ENCODE results near the gene PRRC2B. TPM values are rescaled to one million over a fixed set of nuclear protein-coding genes. Genes with fewer than 3 reads are reported as not detected.

The PRRC2B gene
- polyA plus RNA-seq, 3 donors = 163 to 247 (median 183) TPM

DNA sequence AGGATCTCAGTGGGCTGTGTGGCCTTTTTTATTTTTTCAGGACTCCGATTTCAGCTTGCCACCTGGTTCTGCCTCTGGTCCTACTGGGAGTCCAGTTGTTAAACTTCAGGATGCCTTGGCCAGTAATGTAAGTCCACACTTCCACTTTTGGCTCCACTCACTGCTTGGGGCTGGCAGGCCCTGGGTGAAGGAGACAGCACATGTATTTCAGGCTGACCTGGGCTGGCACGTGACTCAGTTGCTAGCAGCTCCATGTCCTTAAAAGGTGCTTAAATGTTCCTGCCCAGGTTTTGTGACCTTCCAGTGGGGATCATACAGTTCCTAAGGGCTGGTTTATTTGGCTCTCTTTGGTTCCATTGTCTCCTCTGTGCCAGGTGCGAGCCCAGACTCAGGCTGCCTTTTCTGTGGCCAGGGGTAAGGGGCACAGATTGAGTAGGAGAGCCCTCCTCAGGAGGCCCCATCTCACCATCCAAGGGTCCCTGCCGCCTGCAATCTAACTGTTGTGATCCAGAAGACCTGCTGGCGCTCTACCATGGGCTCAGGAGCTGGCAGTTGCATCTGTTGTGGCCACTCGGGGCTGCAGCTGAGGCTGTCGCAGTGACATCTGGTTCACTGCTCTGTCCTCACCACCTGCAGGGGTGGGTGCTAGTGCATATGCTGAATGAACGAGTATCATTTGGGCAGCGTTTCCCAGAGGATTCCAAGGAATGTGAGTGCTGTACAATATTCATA, 89.6 kb downstream of the PRRC2B start:
- DNase-seq = no peak

DNA sequence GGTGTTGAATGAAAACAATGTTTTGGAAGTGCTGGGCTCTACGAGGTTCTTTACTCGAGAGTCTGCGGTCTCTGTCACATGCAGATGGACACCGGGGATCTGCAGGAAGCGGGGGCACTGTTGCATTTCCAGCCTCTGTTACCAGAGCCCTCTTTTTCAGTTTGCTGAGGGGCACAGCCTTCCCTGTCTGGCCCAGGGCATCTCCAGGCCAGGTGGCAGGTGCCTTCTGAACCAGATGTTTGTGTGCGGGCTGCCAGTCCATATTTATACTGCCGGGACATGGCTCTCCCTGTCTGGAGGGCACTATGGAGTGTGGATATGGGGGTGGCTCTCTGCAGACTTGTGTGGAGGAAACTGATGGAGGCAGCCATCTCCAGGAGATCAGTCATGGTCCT, 90.2 kb downstream of the PRRC2B start:
- DNase-seq = no peak

- DNase-seq = no peak
Measured at GRCh38 chr9:131484560-131485185, 90.8 kb downstream of the PRRC2B start.

DNA sequence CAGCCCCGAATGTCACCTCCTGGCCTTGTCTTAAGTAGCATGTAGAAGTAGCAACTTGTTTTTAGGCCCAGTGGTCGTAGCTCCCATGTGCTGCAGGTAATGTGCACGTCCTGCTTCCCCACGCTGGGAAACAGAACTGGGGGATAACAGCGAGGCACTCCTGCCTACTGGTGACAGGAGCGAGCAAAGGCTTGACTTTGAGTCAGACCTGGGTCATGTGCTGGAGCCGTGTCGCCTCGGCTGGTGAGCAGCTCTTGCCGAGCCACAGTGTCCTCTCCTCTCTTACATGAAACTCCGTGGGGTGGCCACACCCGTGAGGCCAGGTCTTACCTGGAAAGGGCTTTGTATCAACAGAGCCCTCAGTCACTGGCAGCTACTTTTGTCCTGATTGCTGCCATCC, 91.3 kb downstream of the PRRC2B start:
- DNase-seq = no peak

DNA sequence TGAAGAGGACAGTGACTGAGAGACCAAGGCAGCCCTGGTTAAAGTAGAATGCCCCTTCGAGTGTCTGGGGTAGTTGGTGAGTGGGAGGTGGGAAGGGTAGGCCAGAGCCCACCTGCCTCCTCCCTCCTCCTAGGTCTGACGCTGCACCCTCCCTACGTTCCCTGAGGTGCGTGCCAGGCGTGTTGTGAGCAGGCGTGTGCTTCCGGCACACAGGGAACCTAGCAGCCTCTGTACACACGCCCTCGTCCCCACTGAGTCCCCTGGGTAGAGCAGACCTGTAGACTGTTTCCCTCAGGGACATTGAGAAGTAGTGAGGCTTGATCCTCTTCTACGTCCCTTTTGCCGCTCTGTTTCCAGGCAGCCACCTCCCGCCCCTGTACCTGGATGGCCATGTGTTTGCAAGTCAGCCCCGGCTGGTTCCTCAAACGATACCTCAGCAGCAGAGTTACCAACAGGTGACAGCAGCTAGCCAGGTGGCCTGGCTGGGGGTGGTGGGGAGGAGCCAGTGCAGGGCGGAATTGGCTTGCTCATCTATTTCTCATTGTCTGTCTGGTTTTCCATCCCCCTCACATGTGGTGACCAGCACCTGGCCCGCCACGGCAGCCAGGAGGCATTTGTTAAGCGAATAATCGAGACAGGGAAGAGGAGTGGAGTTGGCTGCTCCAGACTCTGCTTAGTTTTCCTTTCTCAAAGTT, 92.0 kb downstream of the PRRC2B start:
- no peak for DNase-seq

DNA sequence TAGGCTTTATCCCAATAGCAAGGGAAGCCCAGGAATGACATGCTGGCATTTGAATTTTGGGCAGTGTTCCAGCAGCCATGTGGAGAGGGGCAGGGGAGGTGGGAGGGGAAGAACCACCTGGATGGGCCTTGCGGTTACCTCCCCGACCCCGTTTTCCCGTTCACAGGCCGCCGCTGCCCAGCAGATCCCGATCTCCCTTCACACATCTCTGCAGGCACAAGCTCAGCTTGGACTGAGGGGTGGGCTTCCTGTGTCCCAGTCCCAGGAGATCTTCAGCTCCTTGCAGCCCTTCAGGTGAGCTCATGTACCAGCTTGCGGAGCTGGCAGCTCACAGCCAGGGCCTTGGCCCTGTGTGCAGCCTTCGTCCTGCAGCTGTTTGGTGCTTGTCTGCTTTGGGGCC, 93.1 kb downstream of the PRRC2B start:
- no peak for DNase-seq

- no peak for DNase-seq
Measured at GRCh38 chr9:131487621-131488031, 93.7 kb downstream of the PRRC2B start.

DNA sequence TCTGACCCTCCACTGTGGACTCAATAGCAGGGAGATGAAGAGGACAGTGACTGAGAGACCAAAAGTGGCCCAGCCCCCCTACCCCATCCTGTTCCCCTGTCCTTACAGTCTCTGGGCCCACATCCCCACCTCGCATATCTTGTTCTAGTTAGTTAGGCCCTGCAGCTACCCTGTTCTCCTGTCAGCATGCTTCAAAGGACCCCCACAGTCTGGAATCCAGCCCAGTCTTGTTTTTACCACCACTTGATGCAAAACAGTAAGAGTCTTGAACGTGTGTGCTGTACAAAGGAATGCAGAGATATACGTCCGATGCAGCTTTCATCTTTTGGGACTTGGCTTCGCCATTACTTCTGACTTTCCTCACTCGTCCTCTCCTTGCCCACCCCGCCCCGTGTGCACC, 96.6 kb downstream of the PRRC2B start:
- DNase-seq = no peak

DNA sequence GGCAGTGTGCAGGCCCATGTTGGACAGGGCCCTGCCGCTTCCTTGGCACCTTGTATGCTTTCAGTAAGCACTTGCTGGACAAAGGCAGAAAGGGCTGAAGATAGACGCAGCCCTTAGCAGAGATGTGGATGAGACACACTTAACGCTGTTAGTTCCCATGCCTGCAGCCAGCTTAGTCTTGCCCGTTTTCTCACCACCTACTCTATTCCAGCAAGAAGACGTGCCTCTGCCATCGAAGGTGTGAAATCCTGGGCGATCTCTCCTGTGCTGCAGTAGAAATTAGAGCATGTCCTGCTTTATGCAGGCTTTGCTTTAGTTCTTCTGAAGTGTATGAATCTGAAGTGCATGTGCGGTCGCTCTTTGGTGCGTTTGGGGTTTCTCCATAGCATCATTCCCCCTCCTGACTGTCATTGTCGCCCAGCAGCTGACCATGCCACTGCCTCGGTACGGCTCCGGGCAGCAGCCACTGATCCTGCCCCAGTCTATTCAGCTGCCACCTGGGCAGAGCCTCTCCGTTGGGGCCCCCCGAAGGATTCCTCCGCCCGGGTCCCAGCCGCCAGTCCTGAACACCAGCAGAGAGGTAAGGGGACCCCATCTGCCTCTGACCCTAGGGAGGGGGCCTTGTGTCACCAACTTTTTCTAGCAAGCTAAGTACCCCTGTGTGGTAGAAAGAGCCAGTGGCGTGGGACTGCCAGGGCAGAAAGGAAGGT, 97.3 kb downstream of the PRRC2B start:
- no peak for DNase-seq

DNA sequence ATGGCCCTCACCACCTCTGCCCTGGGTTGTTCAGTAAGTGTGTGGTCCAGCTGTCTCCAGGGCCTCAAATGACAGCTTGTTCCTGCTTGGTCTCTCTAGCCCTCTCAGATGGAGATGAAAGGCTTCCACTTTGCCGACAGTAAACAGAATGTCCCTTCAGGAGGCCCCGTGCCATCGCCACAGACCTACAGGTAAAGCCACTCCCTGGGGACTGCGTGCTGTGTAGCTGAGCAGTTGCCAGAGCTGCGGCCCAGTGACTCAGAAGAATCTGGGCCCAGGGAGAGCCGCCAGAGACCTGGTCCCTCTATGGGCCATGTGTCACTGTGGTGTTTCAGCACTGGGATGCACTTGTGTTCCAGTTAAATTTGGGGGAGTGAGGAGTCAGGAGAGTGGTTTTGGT, 98.2 kb downstream of the PRRC2B start:
- DNase-seq = no peak

DNA sequence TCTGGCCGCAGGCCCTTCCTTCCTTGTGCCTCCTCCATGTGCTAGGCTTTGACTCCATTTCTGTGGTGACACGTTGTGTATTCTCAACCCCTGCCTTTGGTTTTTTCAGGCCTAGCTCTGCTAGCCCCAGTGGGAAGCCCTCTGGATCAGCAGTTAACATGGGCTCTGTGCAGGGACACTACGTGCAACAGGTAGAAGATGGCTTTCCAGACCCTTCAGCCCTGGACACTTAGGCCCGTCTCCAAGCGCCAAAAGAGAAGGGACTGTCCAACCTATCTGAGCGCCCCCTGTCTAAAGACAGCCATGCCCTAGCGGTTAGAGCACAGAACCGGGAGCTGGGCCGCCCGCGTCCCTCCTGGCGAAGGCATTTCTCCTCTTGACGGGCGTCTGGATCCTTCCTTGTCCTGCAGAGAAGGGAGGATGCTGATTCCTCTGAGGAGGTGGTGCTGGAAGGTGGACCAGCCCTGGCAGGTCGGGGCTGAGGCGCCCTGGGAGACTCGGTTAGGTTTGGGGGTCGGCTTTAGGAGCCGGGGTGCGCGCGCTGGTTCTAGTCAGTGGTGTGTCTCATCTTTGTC, 100.5 kb downstream of the PRRC2B start:
- no peak for DNase-seq

- DNase-seq = no peak
Measured at GRCh38 chr9:131495785-131496184, 101.9 kb downstream of the PRRC2B start.

DNA sequence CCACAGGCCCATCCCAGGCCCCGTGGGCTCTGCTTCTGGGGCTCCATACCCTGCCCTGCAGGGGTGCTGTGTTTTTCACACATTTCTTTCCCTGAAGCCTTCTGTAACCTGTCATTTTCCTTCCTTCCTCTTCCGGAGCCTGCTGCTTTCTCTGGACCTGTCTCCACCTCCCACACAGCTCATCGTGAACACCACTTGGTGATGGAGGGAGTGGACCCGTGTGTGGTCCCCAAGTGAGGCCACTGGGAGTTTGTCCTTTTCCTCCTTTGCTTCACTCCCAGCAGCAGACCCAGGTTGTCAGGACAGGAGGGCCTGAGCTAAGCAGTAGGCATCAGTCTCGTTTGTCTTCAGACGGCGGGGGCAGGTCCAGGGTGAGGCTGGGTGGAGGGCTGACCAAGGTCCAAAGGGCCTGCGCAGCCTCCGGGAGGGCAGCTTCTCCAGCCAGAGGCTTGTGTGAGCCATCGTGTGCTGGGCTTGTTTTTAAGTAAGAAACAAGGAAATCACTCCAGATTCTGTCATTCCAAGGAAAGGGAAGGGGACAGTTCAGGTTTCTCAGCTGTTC, 103.0 kb downstream of the PRRC2B start:
- no peak for DNase-seq

GRCh38 chr9:131499254-131499767, 105.4 kb downstream of the PRRC2B start:
- no peak for DNase-seq

DNA sequence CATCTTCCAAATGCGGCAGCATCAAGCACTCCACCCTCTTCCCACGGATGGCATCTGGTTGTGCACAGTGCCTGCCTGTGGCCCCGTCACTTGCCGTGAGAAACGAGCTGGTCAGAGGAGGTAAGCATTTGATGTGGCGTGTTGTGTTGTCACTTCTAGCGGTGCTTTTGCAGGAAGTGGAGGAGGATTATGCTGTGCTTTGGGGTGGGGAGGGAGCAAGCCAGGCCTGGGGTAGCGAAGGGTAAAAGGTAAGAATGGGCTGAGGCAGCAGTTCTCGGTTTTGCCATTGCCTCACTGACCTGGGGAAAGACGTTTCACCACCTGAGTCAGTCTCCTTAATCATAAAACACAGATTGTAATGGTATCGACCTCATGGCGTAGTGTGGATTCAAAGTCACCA, 106.5 kb downstream of the PRRC2B start:
- DNase-seq = no peak

DNA sequence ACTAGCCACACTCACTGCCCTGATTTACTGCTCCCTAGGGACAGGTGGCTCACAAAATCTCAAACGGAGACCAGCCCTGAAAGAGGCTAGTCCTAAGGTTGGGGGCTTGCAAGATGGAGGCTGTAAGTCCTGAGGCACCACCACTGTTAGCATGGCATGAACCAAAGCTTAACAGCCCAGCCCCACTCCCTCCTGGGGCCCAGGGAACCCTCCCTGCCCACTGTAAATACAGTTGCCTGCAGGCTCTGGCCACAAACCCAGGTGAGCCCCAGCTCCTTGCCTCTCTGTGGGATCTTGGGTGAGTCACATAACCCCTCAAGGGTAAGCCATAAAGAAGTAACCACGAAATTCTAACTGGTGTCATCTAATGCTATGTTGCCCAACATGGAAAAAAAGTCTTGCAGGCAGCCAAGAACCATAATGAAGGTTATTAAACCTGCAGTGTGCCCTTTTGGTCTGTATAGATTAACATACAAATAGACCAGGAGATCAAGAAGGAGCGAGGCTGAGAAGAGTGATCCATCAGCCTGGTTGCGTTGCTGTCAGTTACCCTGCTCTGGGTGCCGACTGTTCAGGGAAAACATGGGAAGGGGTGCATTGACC, 107.2 kb downstream of the PRRC2B start:
- DNase-seq = no peak

- DNase-seq = peak; percentile 83
Measured at GRCh38 chr9:131502781-131503625, 109.1 kb downstream of the PRRC2B start, which contains the start of gene POMT1. POMT1 (plus strand) TSS chr9:131502918; CDS start chr9:131504219, 1,301 bp downstream.

- no peak for DNase-seq
Measured at GRCh38 chr9:131503626-131504465, 110.0 kb downstream of the PRRC2B start.

DNA sequence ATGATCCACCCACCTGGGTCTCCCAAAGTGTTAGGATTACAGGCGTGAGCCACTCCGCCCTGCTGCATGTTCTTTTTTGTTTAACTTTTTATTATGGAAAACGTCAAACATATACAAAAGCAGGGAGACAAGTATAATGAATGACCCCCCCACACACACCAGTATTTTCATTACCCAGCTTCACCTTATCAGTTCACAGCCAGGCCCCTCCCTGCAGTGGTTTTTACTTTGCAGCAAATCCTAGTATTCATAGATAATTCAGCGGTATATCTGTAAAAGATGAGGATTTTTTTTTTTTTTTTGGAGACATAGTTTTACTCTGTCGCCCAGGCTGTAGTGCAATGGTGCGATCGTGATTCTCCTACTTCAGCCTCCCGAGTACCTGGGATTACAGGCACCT, 111.1 kb downstream of the PRRC2B start:
- no peak for DNase-seq

Measured in renal pelvis (tissue), 4 donors.